GM12891 (cell line): ENCODE results near the gene COMMD10.

Source experiments
- DNase-seq: peaks from one replicate; pipeline ENCODE4 v3.0.0; 2011; ENCODE audit warnings: low spot score; ENCODE audit not compliant: insufficient read length
- FAIRE-seq: peaks from 2 replicates; lab custom pipeline; 2011; peaks lifted over from hg19 to GRCh38; lab: Jason Lieb, UNC
- PAX5 ChIP-seq: IDR thresholded peaks from 2 replicates; pipeline ENCODE4 v1.6.1; 2011; ENCODE audit warnings: low read length, moderate library complexity, mild to moderate bottlenecking; ENCODE audit not compliant: insufficient read depth, severe bottlenecking
- POLR2A ChIP-seq: IDR thresholded peaks from 2 replicates; pipeline ENCODE4 v1.6.1; 2011; ENCODE audit warnings: low read depth, low read length, control low read depth
- POLR2AphosphoS5 ChIP-seq: IDR thresholded peaks from 2 replicates; pipeline ENCODE4 v1.6.1; 2011; ENCODE audit warnings: low read depth, low read length, control low read depth
- POU2F2 ChIP-seq: IDR thresholded peaks from 2 replicates; pipeline ENCODE4 v1.6.1; 2011; ENCODE audit warnings: low read depth, mild to moderate bottlenecking, control low read depth, low read length, moderate library complexity
- SPI1 ChIP-seq: IDR thresholded peaks from 2 replicates; pipeline ENCODE4 v1.6.1; 2011; ENCODE audit warnings: low read depth, low read length, control low read depth
- TAF1 ChIP-seq: IDR thresholded peaks from 2 replicates; pipeline ENCODE4 v1.6.1; 2011; ENCODE audit warnings: low read depth, low read length, control low read depth

COMMD10 gene

DNA sequence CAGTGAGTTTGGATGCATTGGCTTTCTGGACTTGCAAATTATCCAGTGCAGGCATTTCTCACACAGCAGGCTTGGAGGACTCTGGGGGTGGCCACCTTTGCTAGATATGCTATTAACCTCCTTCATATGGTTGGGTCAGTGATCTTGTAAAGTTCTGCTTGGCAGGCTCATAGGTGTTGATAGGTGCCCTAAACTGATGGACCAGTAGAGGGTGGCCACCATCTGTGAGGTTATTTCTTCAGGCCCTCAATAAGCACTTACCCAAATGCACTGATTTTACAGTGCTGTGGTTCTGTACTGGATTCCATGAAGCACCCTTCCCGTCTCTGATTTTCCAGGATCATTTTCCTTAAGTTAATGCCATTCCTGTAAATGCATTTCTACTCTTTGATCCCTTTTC is 216.3 kb downstream of the COMMD10 start:
- FAIRE-seq (no peak), DNase-seq (no peak)
- TF ChIP-seq POLR2AphosphoS5 (no peak), PAX5 (no peak), SPI1 (no peak), TAF1 (no peak), POU2F2 (no peak), POLR2A (no peak)

DNA sequence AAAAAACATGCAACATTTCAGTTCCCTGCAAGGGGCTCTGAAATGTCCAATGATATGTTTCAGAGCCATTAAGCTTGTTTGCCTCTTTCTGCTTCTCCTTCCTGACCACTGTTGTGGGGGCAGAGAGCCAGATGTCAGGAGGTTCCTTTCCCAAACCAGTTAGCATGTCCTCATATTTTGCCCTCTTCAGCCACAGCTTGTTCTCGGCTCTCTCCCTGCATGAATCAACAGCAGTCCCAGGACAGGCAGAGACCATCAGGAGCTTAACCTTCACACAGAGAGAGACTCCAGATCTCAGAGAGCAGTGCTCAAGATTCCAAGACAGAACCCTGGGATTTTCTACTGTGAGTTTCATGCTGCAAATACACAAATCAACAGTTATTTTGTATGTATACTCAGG is 218.5 kb downstream of the COMMD10 start:
- DNase-seq (no peak), FAIRE-seq (no peak)
- TF ChIP-seq PAX5 (no peak), POLR2AphosphoS5 (no peak), POLR2A (no peak), SPI1 (no peak), TAF1 (no peak), POU2F2 (no peak)

DNA sequence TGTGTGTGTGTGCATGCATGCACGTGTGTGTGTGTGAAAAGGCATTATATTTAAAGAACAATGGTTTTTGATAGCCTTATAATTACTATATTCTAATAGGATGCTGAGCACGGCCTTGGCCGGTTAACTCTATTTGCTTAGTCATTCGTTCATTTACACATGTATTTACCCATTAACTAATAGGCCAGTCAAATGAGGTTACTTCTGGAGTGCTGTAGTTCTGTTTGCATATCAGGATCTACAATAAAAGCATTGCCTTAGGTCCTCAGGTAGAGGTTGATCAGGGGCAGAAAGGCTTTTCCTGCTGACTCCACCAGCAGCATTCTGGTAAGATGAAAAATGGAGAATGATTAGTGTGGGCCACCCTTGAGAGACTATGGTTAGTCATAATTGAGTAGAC is 219.0 kb downstream of the COMMD10 start:
- TF ChIP-seq TAF1, result no peak
- TF ChIP-seq POLR2AphosphoS5, result no peak
- no peak for TF ChIP-seq POU2F2
- no peak for TF ChIP-seq SPI1
- no peak for TF ChIP-seq POLR2A

DNA sequence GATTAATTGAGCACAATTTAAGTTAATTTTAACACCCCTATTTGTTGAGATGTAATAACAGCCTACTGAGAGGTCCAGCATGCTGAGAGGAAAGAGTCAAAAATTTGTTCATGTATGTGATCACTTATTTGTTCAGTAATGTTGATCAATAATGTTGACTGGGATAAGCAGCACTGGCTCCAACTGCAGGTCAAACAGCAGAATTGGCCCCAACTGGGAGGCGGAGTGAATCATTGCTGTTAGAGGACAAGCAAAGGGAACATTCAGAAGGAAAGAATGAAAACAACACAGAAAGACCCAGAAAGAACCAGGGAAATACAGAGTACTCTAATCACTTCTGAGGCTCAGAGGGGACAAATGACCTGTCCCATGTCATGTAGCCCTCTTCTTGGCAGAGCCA is 221.1 kb downstream of the COMMD10 start:
- TF ChIP-seq POLR2A (no peak), PAX5 (no peak), TAF1 (no peak), SPI1 (no peak), POU2F2 (no peak), POLR2AphosphoS5 (no peak)
- FAIRE-seq (no peak), DNase-seq (no peak)

More for the DNA sequence above, 219.0 kb downstream of the COMMD10 start:
- FAIRE-seq (no peak), DNase-seq (no peak)

DNA sequence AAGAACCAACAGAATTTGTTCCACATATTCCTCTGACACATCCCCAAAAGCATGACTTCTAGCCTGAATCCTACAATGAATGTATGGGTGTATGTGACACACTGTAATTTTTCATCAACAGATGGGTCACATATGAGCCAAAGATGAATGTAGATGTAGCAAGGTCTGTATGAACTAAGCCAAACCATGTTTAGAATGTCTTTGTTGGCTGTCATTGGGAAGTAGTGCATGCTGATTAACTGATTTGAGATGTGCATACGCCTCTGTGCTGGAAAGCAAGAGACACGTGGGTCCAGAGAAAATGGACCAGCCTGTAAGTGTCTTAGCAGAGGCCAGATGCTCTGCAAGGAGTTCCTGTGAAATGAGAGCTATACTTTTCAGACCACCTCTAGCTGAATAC is 222.0 kb downstream of the COMMD10 start:
- FAIRE-seq (no peak), DNase-seq (no peak)
- TF ChIP-seq TAF1 (no peak), PAX5 (no peak), POLR2A (no peak), POLR2AphosphoS5 (no peak), POU2F2 (no peak), SPI1 (no peak)

DNA sequence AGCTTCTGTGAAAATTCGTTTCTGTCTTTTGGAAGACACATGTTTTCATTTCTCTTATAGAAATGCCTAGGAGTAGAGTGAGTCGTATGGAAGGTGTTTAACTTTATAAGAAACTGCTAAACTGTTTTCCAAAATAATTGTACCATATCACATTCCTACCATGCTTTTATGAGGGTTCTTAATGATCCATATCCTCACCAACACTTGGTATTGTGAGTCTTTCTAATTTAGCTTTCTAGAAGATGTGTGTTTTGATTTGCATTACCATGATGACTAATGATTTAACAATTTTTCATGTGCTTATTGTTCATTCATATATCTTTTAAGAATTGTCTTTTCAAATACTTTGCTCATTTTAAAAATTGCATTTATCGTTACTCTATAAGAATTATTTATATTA is 223.6 kb downstream of the COMMD10 start:
- no peak for FAIRE-seq
- TF ChIP-seq POLR2A (no peak), TAF1 (no peak)
- DNase-seq, result no peak

DNA sequence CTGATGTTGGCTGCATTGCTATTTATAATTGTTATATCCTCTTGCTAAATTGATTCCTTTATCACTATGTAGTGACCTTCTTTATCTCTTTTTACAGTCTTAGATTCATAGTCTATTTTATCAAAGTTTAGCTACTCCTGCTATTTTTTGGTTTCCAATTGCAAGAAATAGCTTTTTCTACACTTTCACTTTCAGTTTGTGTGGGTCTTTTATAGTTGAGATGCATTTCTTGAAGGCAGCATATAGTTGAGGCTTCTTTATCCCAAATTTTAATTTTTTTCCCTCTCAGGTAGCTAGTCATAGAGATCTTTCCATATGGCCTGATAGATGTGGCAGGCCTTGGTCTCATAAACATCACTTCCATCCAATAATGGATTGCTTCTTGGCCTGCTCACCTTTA is 228.5 kb downstream of the COMMD10 start:
- FAIRE-seq (no peak), DNase-seq (no peak)
- TF ChIP-seq PAX5, result no peak
- TF ChIP-seq SPI1, result no peak
- TF ChIP-seq POU2F2, result no peak
- no peak for TF ChIP-seq POLR2AphosphoS5
- no peak for TF ChIP-seq POLR2A
- TF ChIP-seq TAF1, result no peak

DNA sequence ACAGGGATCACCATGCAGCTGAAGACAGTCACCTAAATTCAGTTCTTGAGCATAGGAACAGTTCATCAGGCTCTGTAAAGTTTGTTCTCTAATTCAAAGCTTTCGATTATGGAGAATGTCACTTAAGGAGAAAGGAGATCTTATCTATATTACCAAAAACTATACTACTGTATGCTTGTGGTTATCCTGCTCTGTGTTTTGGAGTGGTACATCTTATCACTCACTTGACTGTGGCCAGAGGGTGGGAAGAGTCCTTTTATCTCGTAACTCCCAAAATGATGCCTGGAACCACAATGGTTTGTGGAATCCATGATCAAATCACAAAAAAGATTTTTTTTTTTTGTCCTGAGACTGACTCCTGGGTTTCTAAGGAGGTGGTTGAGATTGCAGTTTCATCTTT is 230.7 kb downstream of the COMMD10 start:
- FAIRE-seq, result no peak
- TF ChIP-seq POLR2AphosphoS5 (no peak), SPI1 (no peak), TAF1 (no peak), PAX5 (no peak), POLR2A (no peak), POU2F2 (no peak)
- no peak for DNase-seq

DNA sequence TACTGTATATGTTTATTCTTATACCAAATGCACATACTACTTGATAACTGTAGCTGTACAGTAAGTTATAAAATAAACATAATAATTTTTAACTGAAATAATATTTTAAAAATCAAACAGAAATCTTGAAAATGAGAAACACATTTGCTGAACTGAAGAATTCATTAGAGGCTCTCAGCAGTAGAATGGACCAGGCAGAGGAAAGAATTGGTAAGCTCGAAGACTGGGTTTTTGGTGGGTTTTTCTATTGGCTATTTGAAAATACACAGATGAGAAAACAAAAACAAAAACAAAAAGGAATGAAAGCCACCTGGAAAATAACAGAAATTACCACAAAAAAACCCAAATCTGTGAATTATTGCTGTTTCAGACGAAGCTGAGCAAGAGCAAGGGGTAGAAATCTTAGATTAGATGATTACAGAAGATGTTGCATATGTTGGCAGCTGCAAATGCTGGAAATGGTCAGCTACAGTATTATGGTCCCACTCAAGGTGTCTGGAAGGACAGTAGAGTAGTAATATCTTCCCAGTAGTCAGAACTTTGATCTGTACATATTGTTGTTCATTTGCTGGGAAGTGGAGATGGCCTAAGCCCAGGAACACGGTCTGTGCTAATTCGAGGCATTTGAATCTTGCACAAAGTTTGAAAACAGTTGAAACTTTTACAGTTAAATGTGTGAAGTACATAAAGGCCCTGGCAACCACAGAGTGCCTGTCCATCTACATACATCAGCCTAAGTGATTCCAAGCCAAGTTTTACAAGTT is 233.4 kb downstream of the COMMD10 start:
- FAIRE-seq (no peak), DNase-seq (no peak)
- TF ChIP-seq TAF1 (no peak), POU2F2 (no peak), POLR2A (no peak), PAX5 (no peak), POLR2AphosphoS5 (no peak), SPI1 (no peak)

DNA sequence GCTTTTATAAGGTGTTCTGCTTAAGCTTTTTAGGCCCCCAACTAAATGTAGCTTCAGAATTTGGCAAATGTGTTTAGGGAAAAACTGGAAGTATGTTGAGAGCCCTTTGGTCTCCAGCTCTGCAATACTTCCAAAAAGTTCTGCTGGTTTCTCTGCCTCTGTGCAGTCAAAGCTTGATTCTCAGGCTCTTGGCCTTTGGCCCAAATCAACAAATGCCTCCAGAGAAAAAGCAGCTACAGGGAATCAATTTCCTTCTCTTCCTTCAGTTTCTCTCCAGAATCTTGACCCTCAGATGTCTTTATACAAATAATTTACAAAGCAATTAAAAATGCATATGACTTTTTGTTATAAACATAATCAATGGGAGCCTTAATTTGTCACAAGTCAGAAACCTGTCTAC is 235.7 kb downstream of the COMMD10 start:
- DNase-seq, result no peak
- TF ChIP-seq SPI1, result no peak
- no peak for TF ChIP-seq TAF1
- no peak for TF ChIP-seq PAX5
- TF ChIP-seq POU2F2, result no peak
- TF ChIP-seq POLR2AphosphoS5, result no peak
- TF ChIP-seq POLR2A, result no peak
- FAIRE-seq, result no peak

DNA sequence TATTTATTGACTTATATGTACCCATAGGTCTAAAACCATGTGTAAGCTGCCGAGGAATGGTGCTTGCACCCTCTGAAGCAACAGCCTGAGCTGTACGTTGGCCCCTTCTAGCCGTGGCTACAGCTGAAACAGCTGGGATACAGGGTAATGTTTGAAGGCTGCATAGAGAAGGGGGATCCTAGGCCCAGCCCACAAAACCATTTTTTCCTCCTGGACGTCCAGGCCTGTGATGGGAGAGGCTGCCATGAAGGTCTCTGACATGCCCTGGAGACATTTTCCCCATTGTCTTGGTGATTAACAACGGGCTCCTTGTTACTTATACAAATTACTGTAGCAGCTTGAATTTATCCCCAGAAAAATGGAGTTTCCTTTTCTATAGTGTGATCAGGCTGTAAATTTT is 244.7 kb downstream of the COMMD10 start:
- FAIRE-seq, result no peak
- TF ChIP-seq POLR2AphosphoS5 (no peak), POU2F2 (no peak), POLR2A (no peak), TAF1 (no peak), SPI1 (no peak)
- no peak for DNase-seq
